Effector CD8-positive, alpha-beta T cell (primary cell): ENCODE measurements around the gene GNS.
"Not testable (repeated sequence)": the region's sequence is repeated elsewhere in the genome, so short reads cannot be mapped to it uniquely, and the experiment has no call there.

ENCODE experiments used
- DNase-seq: peaks from one replicate; lab custom pipeline; 2025; lab: John Stamatoyannopoulos, UW

GNS gene

DNA sequence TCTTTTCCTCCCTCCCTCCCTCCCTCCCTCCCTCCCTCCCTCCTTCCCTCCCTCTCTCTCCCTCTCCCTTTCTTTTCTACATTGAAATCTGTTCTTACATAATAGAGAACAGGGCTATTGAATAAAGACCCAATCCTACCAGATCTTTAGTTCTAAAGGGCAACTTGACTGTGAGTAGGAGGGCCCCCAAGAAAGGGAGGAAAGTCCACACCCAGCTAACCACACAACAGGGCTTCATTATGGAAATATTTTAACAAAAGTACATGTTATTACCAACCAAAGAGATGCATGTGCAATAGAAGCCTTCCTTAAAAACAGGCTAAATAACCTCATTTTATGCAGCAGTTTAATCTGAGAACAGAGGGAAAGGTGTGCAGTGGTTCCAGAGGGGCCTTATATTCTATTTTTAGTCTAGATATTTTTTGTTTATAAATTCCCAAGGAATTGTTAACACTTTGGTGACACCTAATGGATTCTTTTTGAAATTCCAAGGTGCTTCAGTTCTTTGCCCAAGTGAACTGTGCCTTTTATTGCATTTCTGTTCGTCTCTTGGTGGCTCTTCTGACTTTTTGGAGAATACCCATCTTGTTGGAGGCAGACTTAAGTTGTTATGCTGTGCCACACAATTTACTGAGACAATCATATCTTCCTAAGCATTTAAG is 63.0 kb downstream of the GNS start:
- no peak for DNase-seq

GRCh38 chr12:64695550-64695949 is 63.7 kb downstream of the GNS start:
- no peak for DNase-seq

DNA sequence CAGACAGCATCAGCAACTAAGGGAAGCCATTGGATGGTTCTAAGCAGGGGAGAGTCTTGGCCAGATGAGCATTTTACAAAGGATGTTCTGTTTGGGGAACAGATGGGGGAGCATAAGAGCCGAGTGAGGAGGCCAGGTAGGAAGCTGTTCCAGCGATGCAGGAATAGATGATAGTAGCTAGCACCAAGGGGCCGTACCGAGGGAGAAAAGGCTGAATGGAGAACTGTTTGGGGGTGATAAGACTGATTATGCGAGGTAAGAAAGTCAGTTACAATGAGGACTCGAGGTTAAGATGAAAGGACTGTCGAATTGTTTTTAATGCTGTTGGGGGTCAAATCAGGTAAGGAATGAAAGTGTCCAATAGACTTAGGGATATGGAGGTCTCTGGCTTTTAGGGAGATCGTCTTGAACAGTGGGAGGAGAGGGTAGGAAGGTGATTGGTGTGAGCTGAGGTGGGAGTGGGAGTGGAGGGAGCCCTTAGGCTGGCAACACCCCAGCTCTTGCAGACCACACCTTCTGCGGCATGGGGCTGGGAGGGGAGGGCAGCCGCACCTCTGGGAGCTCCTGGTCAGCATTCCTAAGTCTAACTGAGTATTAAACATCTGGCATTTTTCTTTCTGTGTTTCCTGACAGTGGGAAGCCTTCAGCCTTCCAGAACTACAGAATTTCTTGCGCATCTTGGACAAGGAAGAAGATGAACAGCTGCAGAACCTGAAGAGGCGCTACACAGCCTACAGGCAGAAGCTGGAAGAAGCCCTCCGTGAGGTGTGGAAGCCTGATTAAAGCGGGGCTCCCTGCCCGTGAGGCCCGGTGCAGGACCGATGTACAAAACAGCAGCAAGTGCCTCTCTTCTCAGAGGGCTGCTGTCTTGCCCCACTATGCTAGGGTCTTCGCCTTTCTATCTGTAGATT is 64.8 kb downstream of the GNS start:
- no peak for DNase-seq

DNA sequence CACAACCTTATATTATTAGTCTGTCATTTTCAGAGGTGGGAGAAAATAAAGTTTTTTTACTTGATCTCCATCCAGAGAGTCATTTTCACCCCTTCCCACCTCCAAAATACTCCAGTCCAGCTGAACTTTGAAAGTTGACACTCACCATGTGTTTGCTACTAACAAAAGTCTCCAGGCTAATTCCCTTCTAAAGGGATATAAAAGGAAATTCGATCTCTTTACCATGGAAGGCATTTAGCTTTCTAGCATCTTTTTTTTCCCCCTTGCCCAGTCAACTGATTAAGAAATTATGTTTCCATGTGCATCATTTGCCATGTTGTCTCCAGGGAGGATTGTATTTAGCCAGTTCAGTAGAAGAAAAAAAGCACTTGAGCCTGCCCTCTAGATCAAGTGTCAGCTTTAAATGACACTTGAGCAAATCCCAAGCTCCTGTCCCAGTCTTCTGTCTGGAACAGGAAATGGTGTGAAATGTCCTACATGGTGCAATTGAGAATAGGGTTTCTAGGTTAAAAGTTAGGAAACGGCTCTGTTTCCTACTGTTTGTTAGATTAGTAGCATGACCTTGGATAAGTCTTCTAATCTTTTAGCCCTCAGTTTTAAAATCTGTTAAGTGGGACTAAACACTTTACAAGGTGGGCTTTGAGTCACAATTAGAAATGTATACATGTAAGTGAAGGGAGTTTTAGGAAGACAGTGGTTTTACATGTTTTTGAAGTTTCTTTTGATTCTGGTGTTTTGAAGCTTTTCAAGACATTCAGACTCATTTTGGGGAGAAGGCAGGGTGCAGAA is 67.2 kb downstream of the GNS start:
- no peak for DNase-seq

DNA sequence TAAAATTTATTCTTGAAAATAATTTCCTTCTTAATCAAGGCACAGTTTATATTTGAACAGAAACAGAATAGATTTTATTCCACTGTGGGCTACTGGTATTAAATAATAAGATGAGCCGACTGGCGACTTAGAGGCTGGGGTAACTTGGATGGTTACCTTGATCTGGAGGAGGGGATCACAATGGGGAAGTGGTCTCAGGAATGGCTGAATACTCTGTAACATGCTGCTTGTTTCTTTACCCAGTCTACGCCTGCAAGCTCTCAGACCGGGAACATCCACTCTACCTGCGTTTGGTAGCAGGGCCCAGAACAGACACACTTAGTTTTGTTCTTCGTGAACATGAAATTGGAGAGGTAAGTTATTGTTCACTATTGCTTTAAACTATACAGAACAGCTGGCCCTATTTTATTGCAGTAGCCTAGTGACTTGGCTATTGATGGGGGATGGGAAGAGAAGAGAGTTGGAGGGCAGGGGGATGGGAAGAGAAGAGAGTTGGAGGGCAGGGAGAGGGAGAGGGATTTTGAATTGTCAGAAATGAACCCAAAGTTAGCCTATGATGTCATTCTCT is 67.9 kb downstream of the GNS start:
- no peak for DNase-seq

GRCh38 chr12:64690236-64690635 is 69.0 kb downstream of the GNS start:
- not testable (repeated sequence) for DNase-seq

DNA sequence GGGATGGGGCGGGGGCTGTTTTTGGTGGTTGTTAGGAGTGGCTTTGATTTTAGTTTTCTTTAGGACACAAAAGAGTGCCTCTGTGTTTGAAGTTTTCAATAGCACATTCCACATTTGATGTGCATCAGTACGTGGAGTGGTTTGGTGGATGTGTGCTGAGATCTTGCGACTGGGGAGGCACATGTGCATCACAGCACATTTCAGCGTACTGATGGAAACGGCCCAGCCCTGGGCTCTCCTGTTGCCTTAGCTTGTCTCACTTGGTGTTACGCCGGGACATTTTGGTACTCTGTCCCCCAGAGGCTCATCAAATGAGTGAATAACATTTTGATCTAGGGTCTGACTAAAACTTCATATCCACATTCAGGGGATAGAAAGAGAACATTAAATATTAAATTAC is 70.5 kb downstream of the GNS start:
- no peak for DNase-seq

GRCh38 chr12:64688219-64688618 is 71.0 kb downstream of the GNS start:
- DNase-seq = no peak

- DNase-seq = no peak
Observed at GRCh38 chr12:64687816-64688215, 71.4 kb downstream of the GNS start.

DNA sequence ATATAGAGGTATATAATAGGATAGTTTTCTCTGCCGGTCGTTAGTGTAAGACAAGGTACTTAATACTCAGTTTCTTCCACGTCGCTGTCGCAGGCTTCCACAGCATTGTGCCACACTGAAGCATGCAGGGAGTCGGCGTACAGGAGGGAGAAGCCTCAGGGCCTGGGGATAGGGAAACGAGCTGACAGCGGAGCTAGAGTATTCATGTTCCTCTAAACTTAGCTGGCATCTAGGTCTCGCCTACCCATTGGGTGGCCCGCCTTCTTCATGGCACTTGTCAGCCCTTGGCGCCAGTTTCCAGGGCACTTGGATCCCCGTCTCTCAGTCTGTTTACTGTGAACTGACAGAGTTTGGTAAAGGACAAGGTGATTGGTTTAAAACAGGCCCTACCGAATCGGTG is 73.6 kb downstream of the GNS start:
- no peak for DNase-seq

DNA sequence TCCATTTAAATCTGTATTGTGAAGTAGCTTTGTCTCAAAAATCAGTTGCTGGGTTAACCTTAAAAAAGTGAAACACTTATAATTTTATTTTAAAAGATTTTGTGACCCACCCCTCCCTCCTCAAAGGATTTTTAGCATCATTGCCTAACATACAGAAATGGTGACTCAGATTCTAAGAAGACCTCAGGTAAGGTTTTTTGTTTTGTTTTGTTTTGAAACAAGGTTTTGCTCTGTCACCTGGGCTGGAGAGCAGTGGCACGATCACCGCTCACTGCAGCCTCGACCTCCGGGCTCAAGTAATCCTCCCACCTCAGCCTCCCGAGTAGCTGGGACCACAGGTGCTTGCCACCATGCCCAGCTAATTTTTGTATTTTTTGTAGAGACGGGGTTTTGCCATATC is 74.2 kb downstream of the GNS start:
- no peak for DNase-seq

DNA sequence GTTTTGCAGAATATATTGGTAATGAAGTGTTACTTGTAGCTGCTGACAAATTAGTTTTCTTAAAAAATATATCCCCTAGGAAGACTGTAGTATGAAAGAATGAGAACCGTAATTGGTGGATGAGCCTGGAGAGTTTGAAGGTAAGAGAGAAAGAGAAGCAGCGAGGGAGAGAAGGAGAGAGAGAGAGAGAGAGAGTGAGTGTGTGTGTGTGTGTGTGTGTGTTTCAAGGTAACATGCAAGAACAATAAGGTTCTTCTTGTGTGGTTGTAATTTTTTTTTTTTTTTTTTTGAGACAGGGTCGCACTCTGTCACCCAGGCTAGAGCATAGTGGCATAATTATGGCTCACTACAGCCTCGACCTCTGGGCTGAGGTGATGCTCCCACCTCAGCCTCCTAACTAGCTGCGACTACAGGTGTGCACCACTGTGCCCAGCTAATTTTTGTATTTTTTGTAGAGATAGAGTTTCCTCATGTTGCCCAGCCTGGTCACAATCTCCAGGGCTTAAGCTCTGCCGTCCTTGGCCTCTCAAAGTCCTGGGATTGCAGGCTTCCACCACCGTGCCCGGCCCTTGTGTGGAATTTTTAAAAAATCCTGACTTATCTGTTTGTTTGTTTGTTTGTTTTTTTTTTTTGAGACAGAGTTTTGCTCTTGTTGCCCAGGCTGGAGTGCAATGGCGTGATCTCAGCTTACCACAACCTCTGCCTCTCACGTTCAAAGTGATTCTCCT is 75.2 kb downstream of the GNS start:
- no peak for DNase-seq

DNA sequence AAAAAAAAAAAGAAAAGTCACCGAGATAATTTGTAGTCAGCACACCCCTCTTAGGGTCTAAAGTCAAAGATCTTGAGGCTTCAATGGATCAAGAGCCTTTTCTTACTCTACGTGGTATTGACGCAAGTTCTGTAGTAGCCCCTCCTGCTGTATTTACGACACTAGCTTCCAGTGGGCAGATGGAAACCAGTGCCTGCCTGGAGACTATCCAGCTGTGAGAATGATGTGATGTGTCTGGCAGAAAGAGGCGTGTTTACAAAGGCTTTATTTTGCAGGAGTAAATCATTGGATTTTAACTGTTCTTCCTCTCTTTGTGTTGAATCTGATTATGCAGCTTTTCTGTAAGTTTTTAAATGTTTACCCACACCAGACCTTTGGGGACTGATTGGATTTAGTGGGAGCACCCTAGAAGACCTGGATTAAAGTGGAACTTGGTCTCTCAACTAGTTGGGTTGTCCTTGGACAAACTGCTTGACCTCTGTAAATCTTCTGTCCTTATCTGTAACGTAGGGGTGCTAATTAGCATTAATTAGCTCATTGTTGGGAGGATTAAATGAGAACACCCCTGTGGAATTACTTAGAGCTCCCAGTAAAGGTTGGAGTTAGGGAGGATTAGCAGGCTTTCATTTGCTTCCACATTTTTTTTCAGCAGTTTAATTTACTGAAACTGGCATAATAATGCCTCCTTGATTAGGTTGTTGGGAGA is 76.5 kb downstream of the GNS start:
- DNase-seq = no peak

GRCh38 chr12:64681200-64682052 is 77.8 kb downstream of the GNS start:
- no peak for DNase-seq

DNA sequence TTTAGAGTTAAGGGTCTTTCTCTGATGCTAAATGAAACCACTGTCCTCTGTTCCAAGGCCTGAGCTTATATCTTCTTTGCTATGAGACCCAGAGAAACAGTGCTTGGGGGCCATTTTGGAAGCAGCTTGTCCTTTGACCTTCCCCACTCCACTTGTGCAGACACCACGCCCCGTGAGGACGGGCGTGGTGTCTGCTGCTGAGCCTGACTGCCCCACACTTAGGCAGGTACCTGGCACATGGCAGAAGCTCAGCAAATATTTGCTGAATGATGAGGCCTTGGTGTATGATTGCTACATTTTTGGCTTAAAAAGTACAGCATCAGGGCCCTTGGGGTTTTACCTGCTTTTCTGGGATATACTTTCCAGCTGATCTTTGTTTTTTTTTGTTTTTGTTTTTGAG is 79.0 kb downstream of the GNS start:
- no peak for DNase-seq

GRCh38 chr12:64679487-64680001 is 79.7 kb downstream of the GNS start:
- DNase-seq = peak; percentile 32

DNA sequence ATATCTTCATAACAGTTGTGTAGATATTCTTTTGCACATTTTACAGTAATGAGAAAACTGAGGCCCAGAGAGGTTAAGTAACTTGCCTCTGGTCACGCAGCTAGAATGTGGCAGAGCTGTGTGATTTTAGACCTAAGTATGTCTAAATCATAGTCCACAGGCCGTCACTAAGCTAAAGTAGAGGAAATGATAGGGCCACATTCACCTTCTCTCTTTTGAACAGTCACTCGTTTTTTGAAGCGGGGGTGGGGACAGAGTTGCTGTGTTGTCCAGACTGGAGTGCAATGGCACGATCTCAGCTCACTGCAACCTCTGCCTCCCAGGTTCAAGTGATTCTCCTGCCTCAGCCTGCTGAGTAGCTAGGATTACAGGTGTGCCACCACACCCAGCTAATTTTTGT is 80.4 kb downstream of the GNS start:
- no peak for DNase-seq

- no peak for DNase-seq
Observed at GRCh38 chr12:64678248-64678647, 81.0 kb downstream of the GNS start.

GRCh38 chr12:64675795-64676194 is 83.4 kb downstream of the GNS start:
- DNase-seq = no peak
